H1 (cell line): ENCODE measurements around the gene RFX2. TPM values are rescaled to one million over a fixed set of nuclear protein-coding genes. Genes with fewer than 3 reads are reported as not detected.

Experiments
- CTCF ChIA-PET: fragments of 300-600 bp; sonication (Branson Sonifier 250); formaldehyde crosslinking; loops from one replicate; lab custom pipeline; 2021; ENCODE audit not compliant: partially characterized antibody; lab: Charles Lee
- POLR2A ChIA-PET: fragments of 300-600 bp; sonication (Branson Sonifier 250); formaldehyde crosslinking; loops from one replicate; lab custom pipeline; 2021; ENCODE audit warnings: inconsistent platforms; ENCODE audit not compliant: partially characterized antibody; lab: Charles Lee
- DNase-seq, 2 experiments: peaks; one replicate each; pipeline versions ENCODE4 v3.0.0 to v3.0.0-alpha.2; 2010 to 2022; ENCODE audit warnings: low spot score in 2 of 2, low read depth in 1 of 2, mixed read lengths in 1 of 2
- FAIRE-seq: peaks from 2 replicates; lab custom pipeline; 2011; peaks lifted over from hg19 to GRCh38; lab: Jason Lieb, UNC
- H2AFZ ChIP-seq: 2 replicates; pipeline ENCODE4 v1.8.1; 2012; ENCODE audit warnings: low read length, inconsistent platforms
- H2AK5ac ChIP-seq: 2 replicates; pipeline ENCODE4 v1.6.1; 2013; ENCODE audit warnings: low read depth, low read length
- H2BK120ac ChIP-seq: replicated peaks from 2 replicates; pipeline ENCODE3; 2013; ENCODE audit warnings: low read depth, low read length, inconsistent platforms
- H2BK12ac ChIP-seq: 2 replicates; pipeline ENCODE4 v1.6.1; 2013; ENCODE audit warnings: low read depth, low read length
- H2BK15ac ChIP-seq: 2 replicates; pipeline ENCODE4 v1.6.1; 2013; ENCODE audit warnings: low read length
- H2BK20ac ChIP-seq: 2 replicates; pipeline ENCODE4 v1.6.1; 2013; ENCODE audit warnings: low read length
- H2BK5ac ChIP-seq: 2 replicates; pipeline ENCODE4 v1.6.1; 2013; ENCODE audit warnings: low read depth, low read length
- H3K14ac ChIP-seq: 2 replicates; pipeline ENCODE4 v1.6.1; 2013; ENCODE audit warnings: inconsistent platforms; ENCODE audit not compliant: insufficient read length
- H3K18ac ChIP-seq: 2 replicates; pipeline ENCODE4 v1.6.1; 2013; ENCODE audit warnings: low read length; ENCODE audit errors: extremely low read depth
- H3K23ac ChIP-seq: 2 replicates; pipeline ENCODE4 v1.6.1; 2013; ENCODE audit warnings: inconsistent platforms; ENCODE audit not compliant: insufficient read length
- H3K23me2 ChIP-seq: 2 replicates; pipeline ENCODE4 v1.6.1; 2013; ENCODE audit warnings: low read depth, low read length
- H3K27ac ChIP-seq: 2 replicates; pipeline ENCODE4 v1.6.1; 2011; ENCODE audit warnings: low read depth, low read length, inconsistent platforms
- H3K27me3 ChIP-seq, 4 experiments: replicated peaks in 1 of 4; 1 replicate in 1 of 4; 2 replicates in 3 of 4; pipeline versions ENCODE4 v1.6.1 to v1.8.1; 2011 to 2013; ENCODE audit warnings: low read length in 3 of 4, mild to moderate bottlenecking in 3 of 4, inconsistent platforms in 2 of 4, mixed read lengths in 2 of 4, moderate library complexity in 1 of 4; ENCODE audit not compliant: control insufficient read depth in 3 of 4, insufficient read depth in 3 of 4; ENCODE audit errors: extremely low read depth in 1 of 4
- H3K36me3 ChIP-seq, 4 experiments: 2 replicates each; pipeline versions ENCODE4 v1.6.1 to v1.8.1; 2011 to 2013; ENCODE audit warnings: mild to moderate bottlenecking in 4 of 4, low read length in 3 of 4, moderate library complexity in 2 of 4, control low read depth in 1 of 4, inconsistent platforms in 1 of 4; ENCODE audit not compliant: insufficient read depth in 4 of 4, control insufficient read depth in 2 of 4
- H3K4ac ChIP-seq: replicated peaks from 2 replicates; pipeline ENCODE3; 2013; ENCODE audit warnings: low read length, low read depth, mixed read lengths, inconsistent platforms; ENCODE audit not compliant: insufficient read length
- H3K4me1 ChIP-seq, 4 experiments: replicated peaks in 1 of 4; 1 replicate in 1 of 4; 2 replicates in 3 of 4; pipeline versions ENCODE4 v1.6.1 to v1.8.1; 2011 to 2013; ENCODE audit warnings: low read length in 3 of 4, inconsistent platforms in 2 of 4, mixed read lengths in 1 of 4; ENCODE audit not compliant: insufficient read depth in 4 of 4, control insufficient read depth in 3 of 4
- H3K4me2 ChIP-seq, 2 experiments: 2 replicates each; pipeline versions ENCODE4 v1.6.1 to v1.8.1; 2011 to 2013; ENCODE audit warnings: low read depth in 2 of 2, low read length in 2 of 2, control low read depth in 1 of 2, inconsistent platforms in 1 of 2, mild to moderate bottlenecking in 1 of 2; ENCODE audit not compliant: insufficient read depth in 1 of 2
- H3K4me3 ChIP-seq, 4 experiments: fragments of 200-600, 300-600 bp in 1 of 4; sonication (generic), shearing (Covaris generic), sonication (Bioruptor Twin) in 1 of 4; 2 replicates each; pipeline versions ENCODE4 v1.5.1 to v1.8.1; 2011 to 2016; ENCODE audit warnings: low read length in 4 of 4, low read depth in 3 of 4, control low read depth in 2 of 4, inconsistent platforms in 2 of 4, mild to moderate bottlenecking in 2 of 4, mixed read lengths in 1 of 4, moderate library complexity in 1 of 4; ENCODE audit not compliant: insufficient read depth in 2 of 4; ENCODE audit errors: extremely low read depth in 1 of 4
- H3K56ac ChIP-seq: replicated peaks from 2 replicates; pipeline ENCODE3; 2013; ENCODE audit warnings: low read depth, mild to moderate bottlenecking, mixed read lengths, low read length, inconsistent platforms; ENCODE audit not compliant: insufficient read length
- H3K79me1 ChIP-seq: 2 replicates; pipeline ENCODE4 v1.6.1; 2013; ENCODE audit warnings: low read depth, low read length, control low read depth
- H3K79me2 ChIP-seq, 2 experiments: 2 replicates each; pipeline versions ENCODE4 v1.6.1 to v1.8.1; 2012 to 2013; ENCODE audit warnings: low read length in 2 of 2, mild to moderate bottlenecking in 2 of 2, inconsistent platforms in 1 of 2; ENCODE audit not compliant: insufficient read depth in 2 of 2, control insufficient read depth in 1 of 2
- H3K9ac ChIP-seq, 4 experiments: replicated peaks in 1 of 4; 1 replicate in 1 of 4; 2 replicates in 3 of 4; pipeline versions ENCODE4 v1.6.1 to v1.8.1; 2011 to 2013; ENCODE audit warnings: low read depth in 3 of 4, low read length in 3 of 4, control low read depth in 2 of 4, mild to moderate bottlenecking in 2 of 4, moderate library complexity in 2 of 4, inconsistent platforms in 1 of 4; ENCODE audit errors: extremely low read depth in 1 of 4
- H3K9me3 ChIP-seq, 2 experiments: 2 replicates each; pipeline versions ENCODE4 v1.6.1 to v1.8.1; 2012 to 2013; ENCODE audit warnings: mild to moderate bottlenecking in 2 of 2, moderate library complexity in 2 of 2, control low read depth in 1 of 2, inconsistent platforms in 1 of 2, low read depth in 1 of 2, low read length in 1 of 2, mixed read lengths in 1 of 2; ENCODE audit not compliant: insufficient read depth in 2 of 2
- H4K20me1 ChIP-seq, 2 experiments: replicated peaks in 1 of 2; 2 replicates each; pipeline versions ENCODE3 to v1.8.1; 2011 to 2013; ENCODE audit warnings: inconsistent platforms in 2 of 2, low read length in 2 of 2, mild to moderate bottlenecking in 1 of 2; ENCODE audit not compliant: insufficient read depth in 2 of 2, control insufficient read depth in 1 of 2
- H4K5ac ChIP-seq: 2 replicates; pipeline ENCODE4 v1.6.1; 2013; ENCODE audit warnings: low read length, low read depth, mixed read lengths, inconsistent platforms; ENCODE audit not compliant: insufficient read length
- H4K8ac ChIP-seq: 2 replicates; pipeline ENCODE4 v1.8.0; 2013; ENCODE audit warnings: mild to moderate bottlenecking, moderate library complexity, low read length, inconsistent platforms; ENCODE audit not compliant: insufficient read depth; ENCODE audit errors: extremely low read depth
- H4K91ac ChIP-seq: replicated peaks from 2 replicates; pipeline ENCODE3; 2013; ENCODE audit warnings: low read length, mixed read lengths, inconsistent platforms; ENCODE audit not compliant: insufficient read length
- CTCF ChIP-seq, 3 experiments: IDR thresholded peaks; 1 replicate in 2 of 3; 2 replicates in 1 of 3; pipeline versions ENCODE4 v1.5.1 to v1.6.1; 2011; ENCODE audit warnings: low read length in 3 of 3, mild to moderate bottlenecking in 3 of 3, inconsistent platforms in 2 of 3, low read depth in 1 of 3, moderate library complexity in 1 of 3; ENCODE audit not compliant: insufficient read depth in 1 of 3; ENCODE audit errors: control extremely low read depth in 1 of 3
- SIRT6 ChIP-seq: IDR thresholded peaks from one replicate; pipeline ENCODE4 v1.7.1; 2012; ENCODE audit warnings: low read length, inconsistent platforms
- WGBS, 2 experiments: shearing (Covaris generic) in 1 of 2; methylation state at CpG; one replicate each; pipeline versions ENCODE4 v1.1.6 to v1.1.7; 2013 to 2015; ENCODE audit warnings: low lambda C conversion rate in 2 of 2, mixed read lengths in 2 of 2, inconsistent platforms in 1 of 2, low coverage in 1 of 2, missing lambda C conversion rate in 1 of 2; ENCODE audit not compliant: insufficient replicate concordance in 2 of 2, insufficient coverage in 1 of 2, insufficient read length in 1 of 2; ENCODE audit errors: extremely low coverage in 1 of 2, missing lambda C conversion rate in 1 of 2; 5-methylcytosine and 5-hydroxymethylcytosine counted together
- polyA plus RNA-seq, 7 experiments: library from polyadenylated mRNA; depleted of rRNA in 3 of 7; stranded (reverse) in 5 of 7; unstranded in 2 of 7; fragments of >200 nt in 5 of 7; fragments of 200-250 nt in 2 of 7; gene quantifications; 1 replicate in 5 of 7; 2 replicates in 1 of 7; 4 replicates in 1 of 7; pipeline versions ENCODE4 v1.2.1 to v1.2.3, GENCODE V29; 2011 to 2013; ENCODE audit warnings: missing spikeins in 2 of 7, mixed read lengths in 2 of 7
- total RNA-seq: library from RNA; stranded (reverse); fragmentation: NEBNext Ultra II Directional; extraction: Animal tissue kit (Norgen Biotek cat#: 25700); gene quantifications from 2 replicates; pipeline ENCODE4 v1.2.1, GENCODE V29; 2021

Gene RFX2
- total and polyA plus RNA-seq, 2 of the 8 experiments (the other 6 are each of a cell fraction or from before 2014, with no cell fraction given), result 4.8 to 5.3 TPM

- Histone ChIP-seq H4K8ac (no peak overlapping the region), H3K23ac (no peak overlapping the region), H3K56ac (no peak overlapping the region), H3K18ac (no peak overlapping the region), H3K27me3 (no peaks in the 10 kb centered on the region), H2BK20ac (no peak overlapping the region), H3K4me2 (no peak overlapping the region), H3K23me2 (peaks cover 2% of the 10 kb centered on the region; the same call in 1 of the 2 replicates), H3K27ac (no peak overlapping the region), H4K91ac (no peak overlapping the region), H2AFZ (no peak overlapping the region), H3K36me3 (no peaks in the 10 kb centered on the region), H2BK15ac (no peak overlapping the region), H3K4me1 (no peaks in the 10 kb centered on the region; a peak in 1 of 7 replicates), H2BK120ac (peak overlapping the region; percentile 22), H2BK5ac (no peak overlapping the region), H2AK5ac (0 out of 2 replicates have a peak overlapping the region, but pooled peaks have one; percentile 54), H4K5ac (no peak overlapping the region)
- POLR2A ChIA-PET, result interaction anchor here (1.6 kb wide), 1 partner anchor 12 kb away, joined by 3 read pairs; no protein-coding TSS in a partner anchor
- FAIRE-seq, result no peak
- 92% methylated on average over 7 of the region's 7 CpGs; no CpG with 5 or more reads in 1 of the 2 experiments for WGBS, 2 experiments
- TF ChIP-seq CTCF (IDR thresholded peaks at IDR 0.05; ENCODE audit: control extremely low read depth in 1 of 3, insufficient read depth in 1 of 3, low read depth in 1 of 3, low read length in 3 of 3) (peak in 1 of 3 experiments; percentile 15; a peak in 1 of 4 replicates), SIRT6 (no peak)
- TF ChIP-seq, all 59 proteins: peak for 1
- no peaks in the 10 kb centered on the region for H3K79me1 ChIP-seq
- no peak overlapping the region for H2BK12ac ChIP-seq
- peak overlapping the region; percentile 69 for H3K4ac ChIP-seq
- DNase-seq, result no peak
- CTCF ChIA-PET, result interaction anchor here (4.4 kb wide), 1 partner anchor 27 kb away, joined by 17 read pairs; no protein-coding TSS in a partner anchor
- peaks cover 0 to 4% of the 10 kb centered on the region in 2 experiments for H4K20me1 ChIP-seq
- no peaks in the 10 kb centered on the region for H3K79me2 ChIP-seq
- H3K4me3 ChIP-seq, result no peak overlapping the region
- no peaks in the 10 kb centered on the region for H3K9me3 ChIP-seq
- no peak overlapping the region for H3K14ac ChIP-seq
- no peak overlapping the region for H3K9ac ChIP-seq
Observed at GRCh38 chr19:6074709-6075403, 35.4 kb downstream of the RFX2 start.
